HepG2 (cell line): Measurements from ENCODE around the gene BAMBI. TPM values are rescaled to one million over a fixed set of nuclear protein-coding genes. Genes with fewer than 3 reads are reported as not detected.

Source experiments
- ARID3A ChIP-seq: IDR thresholded peaks from 2 replicates; pipeline ENCODE4 v1.6.1; 2012; ENCODE audit warnings: low read depth, low read length, improper control_type of control experiment
- CTCF ChIP-seq: sonication (generic); formaldehyde crosslinking; IDR thresholded peaks from 2 replicates; pipeline ENCODE4 v1.5.0; 2020; ENCODE audit warnings: mild to moderate bottlenecking, missing genetic modification reagents, moderate library complexity
- KDM5B ChIP-seq: sonication (generic); formaldehyde crosslinking; IDR thresholded peaks from 2 replicates; pipeline ENCODE4 v1.4.0; 2020; ENCODE audit warnings: missing genetic modification reagents, mild to moderate bottlenecking, borderline replicate concordance
- NFYB ChIP-seq: sonication (generic); formaldehyde crosslinking; IDR thresholded peaks from 2 replicates; pipeline ENCODE4 v1.4.0; 2020; ENCODE audit warnings: missing genetic modification reagents
- PRDM4 ChIP-seq: sonication (generic); formaldehyde crosslinking; IDR thresholded peaks from 2 replicates; pipeline ENCODE4 v1.9.0; 2021; ENCODE audit warnings: missing genetic modification reagents, borderline replicate concordance
- YY1 ChIP-seq: IDR thresholded peaks from 2 replicates; pipeline ENCODE4 v1.6.1; 2011; ENCODE audit warnings: low read length, low read depth, moderate library complexity, mild to moderate bottlenecking; ENCODE audit not compliant: insufficient read depth, insufficient replicate concordance
- ZBTB2 ChIP-seq: sonication (generic); formaldehyde crosslinking; IDR thresholded peaks from 2 replicates; pipeline ENCODE4 v1.8.0; 2022; ENCODE audit warnings: low read depth, missing genetic modification reagents
- ZNF432 ChIP-seq: sonication (generic); formaldehyde crosslinking; IDR thresholded peaks from 2 replicates; pipeline ENCODE4 v1.5.0; 2020; ENCODE audit warnings: missing genetic modification reagents, mild to moderate bottlenecking, borderline replicate concordance
- ZNF451 ChIP-seq: sonication (generic); formaldehyde crosslinking; IDR thresholded peaks from 2 replicates; pipeline ENCODE4 v1.5.0; 2020; ENCODE audit warnings: mild to moderate bottlenecking, missing genetic modification reagents
- ZNF512 ChIP-seq: sonication (generic); formaldehyde crosslinking; IDR thresholded peaks from 2 replicates; pipeline ENCODE4 v1.4.0; 2020; ENCODE audit warnings: mild to moderate bottlenecking, missing genetic modification reagents
- ZNF550 ChIP-seq: sonication (generic); formaldehyde crosslinking; IDR thresholded peaks from 2 replicates; pipeline ENCODE4 v1.4.0; 2020; ENCODE audit warnings: mild to moderate bottlenecking, missing genetic modification reagents, borderline replicate concordance
- ZNF616 ChIP-seq: sonication (generic); formaldehyde crosslinking; IDR thresholded peaks from 2 replicates; pipeline ENCODE4 v1.5.0; 2020; ENCODE audit warnings: low read depth, mild to moderate bottlenecking, missing genetic modification reagents
- ZNF710 ChIP-seq: sonication (generic); formaldehyde crosslinking; IDR thresholded peaks from 2 replicates; pipeline ENCODE4 v1.5.0; 2020; ENCODE audit warnings: mild to moderate bottlenecking, missing genetic modification reagents, borderline replicate concordance
- ZNF737 ChIP-seq: sonication (generic); formaldehyde crosslinking; IDR thresholded peaks from 2 replicates; pipeline ENCODE4 v1.5.0; 2020; ENCODE audit warnings: missing genetic modification reagents, mild to moderate bottlenecking, borderline replicate concordance
- ZSCAN31 ChIP-seq: sonication (generic); formaldehyde crosslinking; IDR thresholded peaks from 2 replicates; pipeline ENCODE4 v1.5.0; 2020; ENCODE audit warnings: low read depth, mild to moderate bottlenecking, missing genetic modification reagents
- polyA plus RNA-seq, 8 experiments: library from polyadenylated mRNA; depleted of rRNA in 3 of 8; stranded (reverse) in 7 of 8; unstranded in 1 of 8; fragments of >200 nt; fragmentation: Illumina TruSeq in 4 of 8; extraction: Trizol in 4 of 8; gene quantifications; 2 replicates each; pipeline versions ENCODE4 v1.2.1 to v1.2.3, GENCODE V29; 2011 to 2016; ENCODE audit warnings: low read depth in 4 of 8, missing spikeins in 1 of 8, mixed read lengths in 1 of 8; ENCODE audit not compliant: insufficient read depth in 1 of 8
- total RNA-seq, 5 experiments: library from RNA; depleted of rRNA; stranded (reverse); fragments of >200 nt; fragmentation: Illumina TruSeq; extraction: Trizol; gene quantifications; 2 replicates each; pipeline ENCODE4 v1.2.3, GENCODE V29; 2016; ENCODE audit warnings: low read depth in 1 of 5

BAMBI gene
- total and polyA plus RNA-seq, 2 of the 13 experiments (the other 11 are each of a cell fraction or from before 2014, with no cell fraction given), result 12.0 to 23.6 TPM

- TF ChIP-seq ZNF710 (CRISPR knock-in tag), result no peak
- no peak for TF ChIP-seq ZNF737
- no peak for TF ChIP-seq ZNF451 (CRISPR knock-in tag)
- no peak for TF ChIP-seq ZNF616 (CRISPR knock-in tag)
- TF ChIP-seq PRDM4, result no peak
- TF ChIP-seq ZSCAN31, result no peak
- TF ChIP-seq CTCF (CRISPR knock-in tag), result peak; percentile 91
- no peak for TF ChIP-seq NFYB (CRISPR knock-in tag)
- no peak for TF ChIP-seq KDM5B
- no peak for TF ChIP-seq YY1
- TF ChIP-seq ZNF432 (CRISPR knock-in tag), result no peak
- no peak for TF ChIP-seq ZBTB2 (CRISPR knock-in tag)
- TF ChIP-seq ARID3A, result 0 out of 2 replicates have a peak, but pooled peaks have one; percentile 17
- no peak for TF ChIP-seq ZNF550 (CRISPR knock-in tag)
- TF ChIP-seq ZNF512 (CRISPR knock-in tag), result no peak
Observed at GRCh38 chr10:28663576-28664368, 13.5 kb upstream of the BAMBI start (continued).
